HCT116 (cell line): Measurements from ENCODE around the gene AKAP12. TPM values are rescaled to one million over a fixed set of nuclear protein-coding genes. Genes with fewer than 3 reads are reported as not detected.

Experiments
- ATAC-seq: fragments of 200-7000 bp; cut with Tn5 transposase; 2 replicates; pipeline ENCODE4 v1.9.1; 2020; ENCODE audit warnings: mild to moderate bottlenecking, moderate library complexity
- BruUV-seq: library from RNA; stranded (reverse); fragments of 400-500 nt; replicated peaks from 2 replicates; lab custom pipeline; 2021; lab: Mats Ljungman, UMichigan
- CTCF ChIA-PET: fragments of 300-600 bp; sonication (Branson Sonifier 250); formaldehyde crosslinking; loops from one replicate; lab custom pipeline; 2021; ENCODE audit warnings: antibody characterized with exemption; lab: Charles Lee
- POLR2A ChIA-PET: fragments of 300-600, 350-600 bp; sonication (Branson Sonifier 250); formaldehyde crosslinking; loops from one replicate; lab custom pipeline; 2021; ENCODE audit warnings: antibody characterized with exemption; lab: Charles Lee
- RAD21 ChIA-PET, 2 experiments: fragments of 300-600 bp; sonication (Branson Sonifier 250); formaldehyde crosslinking; loops; one replicate each; lab custom pipeline; 2023; ENCODE audit warnings: low total read pairs in 2 of 2; ENCODE audit not compliant: uncharacterized antibody in 2 of 2, unreplicated experiment in 2 of 2, low non-redundant PET in 1 of 2; lab: Charles Lee
- DNase-seq: peaks from one replicate; pipeline ENCODE4 v3.0.0-alpha.2; 2010; ENCODE audit warnings: low read depth, low spot score
- H2AFZ ChIP-seq: fragments of 200-600 bp; shearing (Covaris generic), sonication (generic); 2 replicates; pipeline ENCODE4 v1.6.1; 2017; ENCODE audit warnings: low read depth, mixed run types, mixed read lengths, antibody characterized with exemption, low read length; ENCODE audit not compliant: poor library complexity, severe bottlenecking
- H3K27ac ChIP-seq: 2 replicates; pipeline ENCODE4 v1.5.1; 2012; ENCODE audit warnings: low read depth, low read length
- H3K27me3 ChIP-seq: fragments of 200-600 bp; sonication (generic); 2 replicates; pipeline ENCODE4 v1.6.1; 2016; ENCODE audit warnings: mixed run types, low read length, mixed read lengths; ENCODE audit not compliant: insufficient read depth
- H3K36me3 ChIP-seq, 2 experiments: fragments of 200-500 bp in 1 of 2; fragments of 200-600 bp in 1 of 2; sonication (Bioruptor generic) in 1 of 2; sonication (generic) in 1 of 2; 2 replicates each; pipeline versions ENCODE4 v1.5.1 to v1.6.1; 2014 to 2016; ENCODE audit warnings: low read length in 2 of 2, inconsistent platforms in 1 of 2, mixed read lengths in 1 of 2, mixed run types in 1 of 2; ENCODE audit not compliant: insufficient read depth in 2 of 2, control insufficient read depth in 1 of 2
- H3K4me1 ChIP-seq, 2 experiments: fragments of 200-600 bp in 1 of 2; sonication (generic) in 1 of 2; 2 replicates each; pipeline versions ENCODE4 v1.5.1 to v1.6.1; 2012 to 2017; ENCODE audit warnings: low read length in 2 of 2, inconsistent platforms in 1 of 2, mild to moderate bottlenecking in 1 of 2, mixed read lengths in 1 of 2, mixed run types in 1 of 2, moderate library complexity in 1 of 2; ENCODE audit not compliant: insufficient read depth in 2 of 2, control insufficient read depth in 1 of 2
- H3K4me2 ChIP-seq: fragments of 200-600 bp; sonication (generic); 2 replicates; pipeline ENCODE4 v1.6.1; 2017; ENCODE audit warnings: mixed run types, low read length, mixed read lengths
- H3K4me3 ChIP-seq, 2 experiments: fragments of 200-600 bp in 1 of 2; sonication (generic) in 1 of 2; replicated peaks in 1 of 2; 2 replicates each; pipeline ENCODE4 v1.5.1; 2011 to 2016; ENCODE audit warnings: low read length in 2 of 2, control low read depth in 1 of 2, low read depth in 1 of 2, mild to moderate bottlenecking in 1 of 2, mixed read lengths in 1 of 2, mixed run types in 1 of 2
- H3K79me2 ChIP-seq: fragments of 200-600 bp; sonication (generic); 2 replicates; pipeline ENCODE4 v1.6.1; 2017; ENCODE audit warnings: mild to moderate bottlenecking, mixed run types, low read length, moderate library complexity, mixed read lengths; ENCODE audit not compliant: insufficient read depth
- H3K9ac ChIP-seq: fragments of 200-600 bp; sonication (generic); 2 replicates; pipeline ENCODE4 v1.6.1; 2016; ENCODE audit warnings: low read length, mixed read lengths
- H3K9me2 ChIP-seq: fragments of 200-600 bp; sonication (generic), shearing (Covaris generic); 2 replicates; pipeline ENCODE4 v1.6.1; 2017; ENCODE audit warnings: mixed run types, mild to moderate bottlenecking, moderate library complexity; ENCODE audit not compliant: insufficient read depth
- H3K9me3 ChIP-seq, 2 experiments: fragments of 200-500 bp in 1 of 2; fragments of 200-600 bp in 1 of 2; sonication (Bioruptor generic) in 1 of 2; sonication (generic) in 1 of 2; 2 replicates each; pipeline ENCODE4 v1.6.1; 2014 to 2017; ENCODE audit warnings: low read length in 2 of 2, mixed read lengths in 2 of 2, inconsistent platforms in 1 of 2, low read depth in 1 of 2, mild to moderate bottlenecking in 1 of 2, mixed run types in 1 of 2, moderate library complexity in 1 of 2; ENCODE audit not compliant: control insufficient read depth in 1 of 2, insufficient read depth in 1 of 2
- H4K20me1 ChIP-seq: fragments of 200-600 bp; sonication (generic), shearing (Covaris generic); 2 replicates; pipeline ENCODE4 v1.6.1; 2017; ENCODE audit warnings: mixed run types, mild to moderate bottlenecking, moderate library complexity; ENCODE audit not compliant: insufficient read depth
- EZH2phosphoT487 ChIP-seq: fragments of 200-600 bp; IDR thresholded peaks from 2 replicates; pipeline ENCODE4 v1.6.1; 2018; ENCODE audit warnings: antibody characterized with exemption, borderline replicate concordance
- POLR2A ChIP-seq: IDR thresholded peaks from 2 replicates; pipeline ENCODE4 v1.7.0; 2011; ENCODE audit warnings: borderline replicate concordance; ENCODE audit not compliant: insufficient read depth, insufficient read length; ENCODE audit errors: extremely low read depth
- POLR2AphosphoS5 ChIP-seq: IDR thresholded peaks from 2 replicates; pipeline ENCODE4 v1.6.1; 2011; ENCODE audit warnings: mild to moderate bottlenecking, low read depth, low read length, moderate library complexity
- RAD21 ChIP-seq: IDR thresholded peaks from 2 replicates; pipeline ENCODE4 v1.6.1; 2012; ENCODE audit warnings: low read depth, mild to moderate bottlenecking
- ZNF274 ChIP-seq: fragments of 200-500 bp; sonication (Bioruptor generic); IDR thresholded peaks from 2 replicates; pipeline ENCODE4 v1.6.1; 2014; ENCODE audit warnings: mild to moderate bottlenecking, low read depth, low read length, inconsistent platforms
- intact Hi-C: fragments of 100-400 bp; cut with micrococcal nuclease; formaldehyde crosslinking; loops from 2 replicates; pipeline ENCODE4 v1.10.0; 2022
- total RNA-seq: library from RNA; stranded (reverse); gene quantifications from one replicate; pipeline ENCODE4 v1.2.1, GENCODE V29; 2021; ENCODE audit not compliant: unreplicated experiment
- TF ChIP-seq, protein P1 (sequence below): IDR thresholded peaks from 2 replicates; pipeline ENCODE4 v1.6.1; 2012; ENCODE audit warnings: low read depth

Gene AKAP12
- total RNA-seq, 1 experiment from 2014 or later = 1,220 TPM

DNA sequence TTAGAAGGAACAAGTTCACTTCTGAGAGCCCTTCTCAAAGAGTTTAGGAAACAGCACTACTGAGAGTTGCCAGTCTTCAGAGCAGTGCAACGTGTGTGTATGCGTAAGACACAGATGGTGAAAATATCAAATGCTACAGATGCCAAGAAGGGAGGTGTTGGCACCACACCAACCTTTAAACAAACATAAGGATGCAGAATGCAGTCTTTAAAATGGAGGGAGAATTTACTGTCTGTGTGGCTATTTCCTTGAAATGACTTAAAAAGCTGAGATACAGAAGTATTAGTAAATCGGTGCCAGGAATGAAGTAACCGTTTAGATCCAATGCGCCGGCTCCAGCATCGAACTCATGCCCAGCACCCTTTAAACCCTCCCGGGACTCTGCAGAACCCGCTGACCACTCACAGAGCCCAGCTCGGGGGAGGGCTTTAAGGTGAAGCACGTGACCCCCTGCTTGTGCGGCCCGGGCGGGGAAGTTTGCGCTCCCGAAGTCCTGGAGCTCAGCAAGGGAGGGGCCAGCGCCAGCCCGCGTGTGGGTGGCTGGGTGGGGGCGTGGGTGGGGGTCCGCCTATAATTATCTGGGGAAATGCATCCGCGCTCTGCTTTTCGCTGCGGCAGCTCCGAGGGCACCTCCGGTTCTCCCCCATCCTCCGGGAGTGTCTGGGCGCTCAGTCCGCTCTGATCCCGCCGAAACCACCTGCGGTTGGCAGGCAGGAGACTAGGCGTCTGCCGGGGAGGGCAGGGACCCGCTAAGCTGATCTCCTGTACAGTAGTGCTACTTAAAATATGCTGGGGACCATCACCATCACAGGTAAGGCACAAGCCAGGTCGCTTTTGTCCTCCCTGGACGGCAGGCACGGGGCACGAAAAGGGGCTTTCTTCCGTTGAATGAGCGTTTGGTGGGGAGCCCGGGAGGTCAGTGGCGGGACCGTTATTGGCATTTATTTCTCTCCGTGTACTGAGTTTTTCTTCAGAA lies 85.6 kb downstream of the AKAP12 start (continued):
- TF ChIP-seq, protein P1, sequence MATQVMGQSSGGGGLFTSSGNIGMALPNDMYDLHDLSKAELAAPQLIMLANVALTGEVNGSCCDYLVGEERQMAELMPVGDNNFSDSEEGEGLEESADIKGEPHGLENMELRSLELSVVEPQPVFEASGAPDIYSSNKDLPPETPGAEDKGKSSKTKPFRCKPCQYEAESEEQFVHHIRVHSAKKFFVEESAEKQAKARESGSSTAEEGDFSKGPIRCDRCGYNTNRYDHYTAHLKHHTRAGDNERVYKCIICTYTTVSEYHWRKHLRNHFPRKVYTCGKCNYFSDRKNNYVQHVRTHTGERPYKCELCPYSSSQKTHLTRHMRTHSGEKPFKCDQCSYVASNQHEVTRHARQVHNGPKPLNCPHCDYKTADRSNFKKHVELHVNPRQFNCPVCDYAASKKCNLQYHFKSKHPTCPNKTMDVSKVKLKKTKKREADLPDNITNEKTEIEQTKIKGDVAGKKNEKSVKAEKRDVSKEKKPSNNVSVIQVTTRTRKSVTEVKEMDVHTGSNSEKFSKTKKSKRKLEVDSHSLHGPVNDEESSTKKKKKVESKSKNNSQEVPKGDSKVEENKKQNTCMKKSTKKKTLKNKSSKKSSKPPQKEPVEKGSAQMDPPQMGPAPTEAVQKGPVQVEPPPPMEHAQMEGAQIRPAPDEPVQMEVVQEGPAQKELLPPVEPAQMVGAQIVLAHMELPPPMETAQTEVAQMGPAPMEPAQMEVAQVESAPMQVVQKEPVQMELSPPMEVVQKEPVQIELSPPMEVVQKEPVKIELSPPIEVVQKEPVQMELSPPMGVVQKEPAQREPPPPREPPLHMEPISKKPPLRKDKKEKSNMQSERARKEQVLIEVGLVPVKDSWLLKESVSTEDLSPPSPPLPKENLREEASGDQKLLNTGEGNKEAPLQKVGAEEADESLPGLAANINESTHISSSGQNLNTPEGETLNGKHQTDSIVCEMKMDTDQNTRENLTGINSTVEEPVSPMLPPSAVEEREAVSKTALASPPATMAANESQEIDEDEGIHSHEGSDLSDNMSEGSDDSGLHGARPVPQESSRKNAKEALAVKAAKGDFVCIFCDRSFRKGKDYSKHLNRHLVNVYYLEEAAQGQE = no peak
- no peak for TF ChIP-seq ZNF274
- no peak for TF ChIP-seq POLR2A

DNA sequence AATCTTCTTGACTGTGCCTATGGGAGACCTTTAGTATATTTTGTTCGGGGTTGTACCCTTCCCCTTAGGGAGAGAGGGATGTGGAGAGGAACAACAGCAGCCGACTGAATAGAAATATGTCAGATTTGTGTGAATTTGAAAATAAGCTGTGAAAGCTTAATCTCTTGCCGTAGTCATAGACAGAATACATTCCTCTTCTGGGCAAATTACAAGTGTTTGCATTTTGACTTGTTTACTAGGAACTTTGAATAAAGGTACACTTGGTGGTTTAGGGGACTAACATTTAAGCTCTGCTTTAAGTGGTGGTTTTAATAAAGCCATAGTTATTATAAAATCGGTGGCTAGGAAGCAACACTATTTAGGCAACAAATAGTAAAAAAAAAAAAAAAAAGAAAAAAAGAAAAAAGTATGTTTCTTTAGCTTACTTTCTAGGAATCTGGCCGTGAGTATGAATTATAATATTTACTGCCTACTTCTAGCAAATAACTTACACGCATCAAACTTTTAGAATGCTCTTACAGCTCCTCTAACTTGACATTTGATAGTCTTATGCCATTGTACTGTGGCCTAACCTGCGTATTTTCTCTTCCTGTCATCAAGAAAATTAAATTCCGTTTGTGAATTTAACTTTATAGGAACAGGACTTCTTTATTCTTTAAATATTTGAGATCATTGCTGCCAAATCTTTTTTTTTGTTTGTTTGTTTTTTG lies 86.5 kb downstream of the AKAP12 start:
- ATAC-seq = no peak
- CTCF ChIA-PET = interaction anchor here (1.8 to 3.5 kb wide), 3 partner anchors 8 to 434 kb away, joined by 4 to 33 read pairs (median 6); no protein-coding TSS in a partner anchor
- BruUV-seq = TSS peak; percentile 55

More for the DNA sequence above, 86.5 kb downstream of the AKAP12 start:
- no peak overlapping the region for H2AFZ ChIP-seq
- H3K4me2 ChIP-seq = peak overlapping the region; percentile 74
- H3K4me1 ChIP-seq = peaks cover 30 to 92% of the 10 kb centered on the region in 2 experiments
- H3K9me3 ChIP-seq = no peaks in the 10 kb centered on the region
- H3K79me2 ChIP-seq = peaks cover 99% of the 10 kb centered on the region
- H3K9ac ChIP-seq = peak overlapping the region; percentile 75
- intact Hi-C loops = loop anchor here (5.0 kb wide), 1 partner anchor 264 kb away; no protein-coding TSS in a partner anchor
- H4K20me1 ChIP-seq = peaks cover 25% of the 10 kb centered on the region; the same call in 1 of the 2 replicates
- DNase-seq = no peak
- H3K27ac ChIP-seq = peak overlapping the region; percentile 69
- ChIA-PET RAD21 (interaction anchor here in 1 of 2 experiments (1.0 to 2.2 kb wide), 2 partner anchors 317 to 434 kb away, joined by 3 to 6 read pairs; no protein-coding TSS in a partner anchor), POLR2A (interaction anchor here (0.7 to 7.7 kb wide), 14 partner anchors 9 to 320 kb away, joined by 3 to 75 read pairs (median 7); no protein-coding TSS in a partner anchor)
- peaks cover 0 to 32% of the 10 kb centered on the region in 2 experiments; a peak in 2 of 4 replicates for H3K36me3 ChIP-seq
- no peaks in the 10 kb centered on the region for H3K9me2 ChIP-seq
- no peak for TF ChIP-seq EZH2phosphoT487
- no peak for TF ChIP-seq RAD21
- peak; percentile 47 for TF ChIP-seq POLR2AphosphoS5
- TF ChIP-seq, all 23 proteins: peak for 1
- Histone ChIP-seq H3K27me3 (no peaks in the 10 kb centered on the region), H3K4me3 (peak overlapping the region; percentile 60 to 75)
